Measurements from ENCODE around the gene RASAL1. TPM values are rescaled to one million over a fixed set of nuclear protein-coding genes. Genes with fewer than 3 reads are reported as not detected.
"Not testable (repeated sequence)": the region's sequence is repeated elsewhere in the genome, so short reads cannot be mapped to it uniquely, and the experiment has no call there.

RASAL1 gene
- total and polyA plus RNA-seq, 2 experiments from 2014 or later, result 2.7 to 8.2 TPM

DNA sequence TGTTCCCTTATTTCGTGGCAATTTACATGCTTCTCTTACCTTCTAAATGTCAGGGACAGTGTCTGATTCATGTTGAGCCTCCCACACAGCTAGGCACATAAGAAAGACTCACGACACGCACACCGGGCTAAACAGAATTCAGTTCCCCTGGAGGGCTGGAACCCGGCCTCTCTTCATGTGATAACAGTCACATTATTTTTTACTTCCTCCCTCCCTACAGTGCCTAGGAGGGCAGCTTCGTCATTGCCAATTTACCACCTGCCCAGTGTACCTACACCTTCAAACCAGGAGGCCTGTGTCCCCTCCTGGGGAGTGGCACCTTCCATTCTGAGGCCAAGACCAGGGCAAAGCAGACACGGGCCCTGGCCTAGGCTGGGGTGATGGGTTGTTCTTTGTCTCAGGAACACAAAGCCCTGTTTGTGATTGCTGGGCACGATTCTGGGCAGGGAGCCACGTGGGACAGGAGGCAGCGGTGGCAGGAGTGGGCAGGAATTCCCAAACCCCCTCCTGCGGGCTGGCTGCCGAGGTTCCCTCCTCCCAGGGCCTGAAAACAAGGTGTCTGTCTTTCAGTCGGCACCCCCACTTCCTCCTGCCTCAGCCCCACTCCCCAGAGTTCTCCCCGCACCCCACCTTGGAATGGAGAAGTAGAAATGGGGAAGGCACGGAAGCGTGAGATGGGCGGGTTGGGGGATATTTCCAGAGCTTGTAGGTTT is 6.8 kb upstream of the RASAL1 start (continued):
- TF ChIP-seq, protein P1, sequence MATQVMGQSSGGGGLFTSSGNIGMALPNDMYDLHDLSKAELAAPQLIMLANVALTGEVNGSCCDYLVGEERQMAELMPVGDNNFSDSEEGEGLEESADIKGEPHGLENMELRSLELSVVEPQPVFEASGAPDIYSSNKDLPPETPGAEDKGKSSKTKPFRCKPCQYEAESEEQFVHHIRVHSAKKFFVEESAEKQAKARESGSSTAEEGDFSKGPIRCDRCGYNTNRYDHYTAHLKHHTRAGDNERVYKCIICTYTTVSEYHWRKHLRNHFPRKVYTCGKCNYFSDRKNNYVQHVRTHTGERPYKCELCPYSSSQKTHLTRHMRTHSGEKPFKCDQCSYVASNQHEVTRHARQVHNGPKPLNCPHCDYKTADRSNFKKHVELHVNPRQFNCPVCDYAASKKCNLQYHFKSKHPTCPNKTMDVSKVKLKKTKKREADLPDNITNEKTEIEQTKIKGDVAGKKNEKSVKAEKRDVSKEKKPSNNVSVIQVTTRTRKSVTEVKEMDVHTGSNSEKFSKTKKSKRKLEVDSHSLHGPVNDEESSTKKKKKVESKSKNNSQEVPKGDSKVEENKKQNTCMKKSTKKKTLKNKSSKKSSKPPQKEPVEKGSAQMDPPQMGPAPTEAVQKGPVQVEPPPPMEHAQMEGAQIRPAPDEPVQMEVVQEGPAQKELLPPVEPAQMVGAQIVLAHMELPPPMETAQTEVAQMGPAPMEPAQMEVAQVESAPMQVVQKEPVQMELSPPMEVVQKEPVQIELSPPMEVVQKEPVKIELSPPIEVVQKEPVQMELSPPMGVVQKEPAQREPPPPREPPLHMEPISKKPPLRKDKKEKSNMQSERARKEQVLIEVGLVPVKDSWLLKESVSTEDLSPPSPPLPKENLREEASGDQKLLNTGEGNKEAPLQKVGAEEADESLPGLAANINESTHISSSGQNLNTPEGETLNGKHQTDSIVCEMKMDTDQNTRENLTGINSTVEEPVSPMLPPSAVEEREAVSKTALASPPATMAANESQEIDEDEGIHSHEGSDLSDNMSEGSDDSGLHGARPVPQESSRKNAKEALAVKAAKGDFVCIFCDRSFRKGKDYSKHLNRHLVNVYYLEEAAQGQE (IDR thresholded peaks at IDR 0.05; ENCODE audit: unreplicated experiment), result no peak
- TF ChIP-seq, protein P2, sequence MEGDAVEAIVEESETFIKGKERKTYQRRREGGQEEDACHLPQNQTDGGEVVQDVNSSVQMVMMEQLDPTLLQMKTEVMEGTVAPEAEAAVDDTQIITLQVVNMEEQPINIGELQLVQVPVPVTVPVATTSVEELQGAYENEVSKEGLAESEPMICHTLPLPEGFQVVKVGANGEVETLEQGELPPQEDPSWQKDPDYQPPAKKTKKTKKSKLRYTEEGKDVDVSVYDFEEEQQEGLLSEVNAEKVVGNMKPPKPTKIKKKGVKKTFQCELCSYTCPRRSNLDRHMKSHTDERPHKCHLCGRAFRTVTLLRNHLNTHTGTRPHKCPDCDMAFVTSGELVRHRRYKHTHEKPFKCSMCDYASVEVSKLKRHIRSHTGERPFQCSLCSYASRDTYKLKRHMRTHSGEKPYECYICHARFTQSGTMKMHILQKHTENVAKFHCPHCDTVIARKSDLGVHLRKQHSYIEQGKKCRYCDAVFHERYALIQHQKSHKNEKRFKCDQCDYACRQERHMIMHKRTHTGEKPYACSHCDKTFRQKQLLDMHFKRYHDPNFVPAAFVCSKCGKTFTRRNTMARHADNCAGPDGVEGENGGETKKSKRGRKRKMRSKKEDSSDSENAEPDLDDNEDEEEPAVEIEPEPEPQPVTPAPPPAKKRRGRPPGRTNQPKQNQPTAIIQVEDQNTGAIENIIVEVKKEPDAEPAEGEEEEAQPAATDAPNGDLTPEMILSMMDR (conservative IDR thresholded peaks at IDR 0.05; ENCODE audit: low read depth in 2 of 2), result no peak
- TF ChIP-seq EZH2phosphoT487 (IDR thresholded peaks at IDR 0.05; ENCODE audit: unreplicated experiment), result no peak
- TF ChIP-seq, protein P3, sequence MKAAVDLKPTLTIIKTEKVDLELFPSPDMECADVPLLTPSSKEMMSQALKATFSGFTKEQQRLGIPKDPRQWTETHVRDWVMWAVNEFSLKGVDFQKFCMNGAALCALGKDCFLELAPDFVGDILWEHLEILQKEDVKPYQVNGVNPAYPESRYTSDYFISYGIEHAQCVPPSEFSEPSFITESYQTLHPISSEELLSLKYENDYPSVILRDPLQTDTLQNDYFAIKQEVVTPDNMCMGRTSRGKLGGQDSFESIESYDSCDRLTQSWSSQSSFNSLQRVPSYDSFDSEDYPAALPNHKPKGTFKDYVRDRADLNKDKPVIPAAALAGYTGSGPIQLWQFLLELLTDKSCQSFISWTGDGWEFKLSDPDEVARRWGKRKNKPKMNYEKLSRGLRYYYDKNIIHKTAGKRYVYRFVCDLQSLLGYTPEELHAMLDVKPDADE (IDR thresholded peaks at IDR 0.05), result no peak
- TF ChIP-seq EZH2 (IDR thresholded peaks at IDR 0.05; ENCODE audit: low read depth, unreplicated experiment), result no peak
- TF ChIP-seq POLR2AphosphoS5 (IDR thresholded peaks at IDR 0.05; ENCODE audit: low read depth), result no peak
- no peak for TF ChIP-seq JUNB (IDR thresholded peaks at IDR 0.05; ENCODE audit: unreplicated experiment)
- TF ChIP-seq CREB1 (CRISPR knock-in tag; IDR thresholded peaks at IDR 0.05; ENCODE audit: low read depth), result no peak
- TF ChIP-seq NANOG (IDR thresholded peaks at IDR 0.05; ENCODE audit: borderline replicate concordance), result no peak
- TF ChIP-seq ZNF114 (CRISPR knock-in tag; IDR thresholded peaks at IDR 0.05), result no peak

DNA sequence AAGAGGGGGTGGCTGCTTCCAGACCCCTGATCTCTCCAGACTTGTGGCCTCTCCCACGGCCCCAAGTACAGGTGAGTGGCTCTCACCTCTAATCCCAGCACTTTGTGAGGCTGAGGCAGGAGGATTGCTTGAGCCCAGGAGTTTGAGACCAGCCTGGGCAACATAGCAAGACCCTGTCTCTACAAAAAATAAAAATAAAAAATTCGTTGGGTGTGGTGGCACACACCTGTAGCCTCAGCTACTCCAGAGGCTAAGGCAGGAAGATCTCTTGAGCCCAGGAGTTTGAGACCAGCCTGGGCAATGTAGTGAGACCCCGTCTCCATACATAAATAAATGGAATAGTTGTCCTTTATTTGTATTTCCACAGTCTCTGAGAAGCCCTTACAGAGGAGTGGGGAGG is 6.2 kb upstream of the RASAL1 start:
- ATAC-seq; H3K9me3 Mint-ChIP-seq; H3F3A ChIP-seq (replicated peaks; ENCODE audit: low read depth); H3K4me1 Mint-ChIP-seq; H3K9me2 ChIP-seq (ENCODE audit: insufficient read depth); H2AFZ ChIP-seq; H3K4me2 ChIP-seq; H4K20me1 ChIP-seq (replicated peaks; ENCODE audit: insufficient read depth); H3K27me3 Mint-ChIP-seq (ENCODE audit: insufficient read depth, low read depth, poor library complexity); H3K36me3 Mint-ChIP-seq (ENCODE audit: low read depth); DNase-seq (ENCODE audit: low spot score); H3K4me3 Mint-ChIP-seq; H3K27ac Mint-ChIP-seq; H3K4me3 ChIP-seq; H3K27ac ChIP-seq (ENCODE audit: low read depth); H3K27me3 ChIP-seq (ENCODE audit: insufficient read depth); H3K79me2 ChIP-seq (replicated peaks; ENCODE audit: insufficient read depth); H3K4me1 ChIP-seq (ENCODE audit: insufficient read depth); H3K36me3 ChIP-seq (ENCODE audit: insufficient read depth): not testable (repeated sequence)

Measured in GM23338 (cell line).